Neuronal stem cell (in vitro differentiated cells): ENCODE results near the gene GMPR.

Experiments used
- DNase-seq: peaks from one replicate; pipeline ENCODE4 v3.0.0-alpha.2; 2013; ENCODE audit warnings: low spot score
- H2AFZ ChIP-seq: one replicate; pipeline ENCODE4 v1.6.1; 2013; ENCODE audit warnings: mild to moderate bottlenecking, low read length, inconsistent platforms
- H2AK5ac ChIP-seq: 2 replicates; pipeline ENCODE4 v1.6.1; 2013; ENCODE audit warnings: low read depth, mild to moderate bottlenecking, inconsistent platforms, low read length, moderate library complexity, mixed read lengths
- H2BK120ac ChIP-seq: 2 replicates; pipeline ENCODE4 v1.6.1; 2013; ENCODE audit warnings: low read depth, mild to moderate bottlenecking, inconsistent platforms, low read length, moderate library complexity, mixed read lengths
- H2BK12ac ChIP-seq: one replicate; pipeline ENCODE4 v1.6.1; 2013; ENCODE audit warnings: low read length, inconsistent platforms
- H2BK15ac ChIP-seq: 2 replicates; pipeline ENCODE4 v1.6.1; 2013; ENCODE audit warnings: mild to moderate bottlenecking, low read length, inconsistent platforms, mixed read lengths
- H2BK5ac ChIP-seq: one replicate; pipeline ENCODE4 v1.6.1; 2013; ENCODE audit warnings: inconsistent platforms, mild to moderate bottlenecking, low read length, moderate library complexity
- H3K14ac ChIP-seq: one replicate; pipeline ENCODE4 v1.6.1; 2013; ENCODE audit warnings: low read length, inconsistent platforms
- H3K18ac ChIP-seq: 2 replicates; pipeline ENCODE4 v1.6.1; 2013; ENCODE audit warnings: low read length, inconsistent platforms
- H3K23ac ChIP-seq: 2 replicates; pipeline ENCODE4 v1.6.1; 2013; ENCODE audit warnings: low read depth, mild to moderate bottlenecking, mixed read lengths, low read length, inconsistent platforms; ENCODE audit not compliant: poor library complexity
- H3K27ac ChIP-seq: replicated peaks from 3 replicates; pipeline ENCODE4 v1.5.1; 2013; ENCODE audit warnings: low read length, inconsistent platforms
- H3K27me3 ChIP-seq, 3 experiments: 2 replicates each; pipeline ENCODE4 v1.6.1; 2013; ENCODE audit warnings: low read length in 3 of 3, mild to moderate bottlenecking in 2 of 3, inconsistent platforms in 1 of 3, low read depth in 1 of 3, mixed read lengths in 1 of 3, moderate library complexity in 1 of 3; ENCODE audit not compliant: control insufficient read depth in 3 of 3, insufficient read depth in 3 of 3
- H3K36me3 ChIP-seq, 2 donors: replicated peaks in 1 of 2; 2 replicates each; pipeline ENCODE4 v1.6.1; 2013; ENCODE audit warnings: low read length in 2 of 2; ENCODE audit not compliant: control insufficient read depth in 2 of 2, insufficient read depth in 2 of 2
- H3K4ac ChIP-seq: 2 replicates; pipeline ENCODE4 v1.6.1; 2013; ENCODE audit warnings: inconsistent platforms, mild to moderate bottlenecking, low read length, moderate library complexity
- H3K4me1 ChIP-seq, 2 donors: 1 replicate in 1 of 2; 2 replicates in 1 of 2; pipeline ENCODE4 v1.6.1; 2013; ENCODE audit warnings: low read length in 2 of 2, low read depth in 1 of 2; ENCODE audit not compliant: control insufficient read depth in 2 of 2, insufficient read depth in 1 of 2
- H3K4me2 ChIP-seq: one replicate; pipeline ENCODE4 v1.6.1; 2013; ENCODE audit warnings: mild to moderate bottlenecking, low read length, inconsistent platforms; ENCODE audit not compliant: insufficient read depth, poor library complexity, severe bottlenecking
- H3K4me3 ChIP-seq, 2 donors: 2 replicates each; pipeline ENCODE4 v1.5.1; 2013; ENCODE audit warnings: low read length in 2 of 2, mild to moderate bottlenecking in 2 of 2, inconsistent platforms in 1 of 2, moderate library complexity in 1 of 2
- H3K79me1 ChIP-seq: one replicate; pipeline ENCODE4 v1.6.1; 2013; ENCODE audit warnings: low read depth, mild to moderate bottlenecking, inconsistent platforms, low read length, moderate library complexity
- H3K9ac ChIP-seq: one replicate; pipeline ENCODE4 v1.6.1; 2013; ENCODE audit warnings: mild to moderate bottlenecking, low read depth, low read length, inconsistent platforms; ENCODE audit not compliant: poor library complexity
- H3K9me3 ChIP-seq, 2 donors: replicated peaks in 1 of 2; 2 replicates each; pipeline versions ENCODE3 to v1.6.1; 2013; ENCODE audit warnings: low read length in 2 of 2, mild to moderate bottlenecking in 2 of 2, inconsistent platforms in 1 of 2, low read depth in 1 of 2, mixed read lengths in 1 of 2, moderate library complexity in 1 of 2; ENCODE audit not compliant: control insufficient read depth in 2 of 2, insufficient read depth in 1 of 2
- H4K8ac ChIP-seq: one replicate; pipeline ENCODE4 v1.6.1; 2013; ENCODE audit warnings: low read depth, mild to moderate bottlenecking, inconsistent platforms, low read length, moderate library complexity
- H4K91ac ChIP-seq: one replicate; pipeline ENCODE4 v1.6.1; 2013; ENCODE audit warnings: low read length, low read depth, mild to moderate bottlenecking, inconsistent platforms; ENCODE audit not compliant: poor library complexity
- WGBS, 2 donors: extraction: QIAGEN DNeasy Blood & Tissue Kit; methylation state at CpG; one replicate each; pipeline ENCODE4 v1.1.7; 2013; ENCODE audit warnings: missing lambda C conversion rate in 2 of 2, mixed read lengths in 1 of 2; ENCODE audit not compliant: insufficient read length in 2 of 2, insufficient replicate concordance in 1 of 2; ENCODE audit errors: extremely low coverage in 2 of 2; 5-methylcytosine and 5-hydroxymethylcytosine counted together

GMPR gene

DNA sequence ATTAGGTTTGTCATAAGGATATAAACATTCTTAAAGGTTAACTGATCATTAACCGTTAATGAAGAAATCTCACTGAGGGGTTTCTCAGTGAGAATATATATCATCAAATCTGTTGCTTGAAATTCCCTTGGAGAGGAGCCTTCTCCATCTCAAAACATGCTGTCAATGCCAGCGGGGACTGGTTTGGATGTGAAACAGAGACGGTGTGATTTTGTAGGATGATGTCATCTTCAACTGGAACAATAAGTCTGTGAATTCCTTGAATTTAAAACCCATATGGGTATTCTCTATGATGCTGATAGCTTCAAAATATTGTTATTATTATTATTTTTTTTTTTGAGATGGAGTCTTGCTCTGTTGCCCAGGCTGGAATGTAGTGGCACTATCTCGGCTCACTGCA lies 75.9 kb downstream of the GMPR start:
- H2BK15ac ChIP-seq, result no peak overlapping the region
- H4K8ac ChIP-seq, result no peak overlapping the region
- H3K79me1 ChIP-seq, result peaks cover 1% of the 10 kb centered on the region
- WGBS, 2 donors, result no CpG with 5 or more reads among the region's 4 CpGs
- H3K27me3 ChIP-seq, result no peaks in the 10 kb centered on the region
- no peak overlapping the region for H2BK12ac ChIP-seq
- H3K4ac ChIP-seq, result no peak overlapping the region
- no peak overlapping the region for H3K4me2 ChIP-seq
- H3K9ac ChIP-seq, result no peak overlapping the region
- H3K27ac ChIP-seq, result no peak overlapping the region
- H3K23ac ChIP-seq, result no peak overlapping the region
- no peaks in the 10 kb centered on the region for H3K9me3 ChIP-seq
- H2AK5ac ChIP-seq, result no peak overlapping the region
- no peak for DNase-seq
- no peaks in the 10 kb centered on the region for H3K36me3 ChIP-seq
- H3K4me3 ChIP-seq, result no peak overlapping the region
- H2BK120ac ChIP-seq, result no peak overlapping the region
- no peak overlapping the region for H4K91ac ChIP-seq
- H3K4me1 ChIP-seq, result peaks cover 2 to 3% of the 10 kb centered on the region in 2 donors
- H2AFZ ChIP-seq, result no peak overlapping the region
- H3K18ac ChIP-seq, result no peak overlapping the region
- no peak overlapping the region for H3K14ac ChIP-seq
- H2BK5ac ChIP-seq, result no peak overlapping the region

DNA sequence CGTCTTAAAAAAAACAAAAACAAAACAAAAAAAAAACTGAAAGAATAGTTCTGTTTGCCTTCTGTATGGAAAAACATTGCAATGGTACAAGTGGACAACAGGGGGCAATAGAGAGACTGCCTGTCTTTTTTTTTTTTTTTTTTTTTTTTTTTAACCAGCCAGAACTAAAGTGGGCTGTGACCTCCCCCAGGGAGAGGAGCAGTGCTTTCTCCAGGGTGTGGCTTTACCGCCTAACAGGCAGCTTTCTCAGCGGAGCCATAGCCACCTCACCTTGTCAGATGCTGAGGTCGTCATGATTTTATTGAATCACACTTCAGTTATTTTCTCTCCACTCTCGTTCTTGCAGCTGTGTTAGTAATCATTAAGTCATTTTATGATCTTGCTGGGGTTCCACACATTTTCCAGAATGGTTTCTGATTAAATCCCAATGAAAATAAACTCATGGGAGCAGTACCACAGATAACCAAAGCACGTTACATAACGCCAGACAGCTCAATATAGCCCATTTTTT lies 78.4 kb downstream of the GMPR start:
- H2AFZ ChIP-seq, result no peak overlapping the region
- no peak overlapping the region for H3K27ac ChIP-seq
- no peaks in the 10 kb centered on the region for H3K36me3 ChIP-seq
- no peak overlapping the region for H3K4ac ChIP-seq
- H2AK5ac ChIP-seq, result no peak overlapping the region
- no CpG with 5 or more reads among the region's 7 CpGs for WGBS, 2 donors
- no peak overlapping the region for H3K9ac ChIP-seq
- peaks cover 1% of the 10 kb centered on the region for H3K79me1 ChIP-seq
- no peak overlapping the region for H3K23ac ChIP-seq
- no peak overlapping the region for H2BK15ac ChIP-seq
- peaks cover 11% of the 10 kb centered on the region in 2 donors for H3K4me1 ChIP-seq
- no peaks in the 10 kb centered on the region for H3K9me3 ChIP-seq
- H3K27me3 ChIP-seq, result no peaks in the 10 kb centered on the region
- H2BK120ac ChIP-seq, result no peak overlapping the region
- no peak overlapping the region for H3K14ac ChIP-seq
- no peak overlapping the region for H4K8ac ChIP-seq
- H2BK5ac ChIP-seq, result no peak overlapping the region
- no peak overlapping the region for H3K4me3 ChIP-seq
- H3K4me2 ChIP-seq, result no peak overlapping the region
- H2BK12ac ChIP-seq, result no peak overlapping the region
- no peak overlapping the region for H3K18ac ChIP-seq
- DNase-seq, result no peak
- H4K91ac ChIP-seq, result no peak overlapping the region

GRCh38 chr6:16318538-16318937 lies 80.2 kb downstream of the GMPR start:
- peak overlapping the region; percentile 87 for H3K18ac ChIP-seq
- no CpG with 5 or more reads among the region's 6 CpGs for WGBS, 2 donors
- H4K8ac ChIP-seq, result no peak overlapping the region
- H2AFZ ChIP-seq, result no peak overlapping the region
- no peak overlapping the region for H2BK12ac ChIP-seq
- no peak overlapping the region for H2BK15ac ChIP-seq
- no peak overlapping the region for H2BK5ac ChIP-seq
- H3K27ac ChIP-seq, result no peak overlapping the region
- no peak overlapping the region for H3K23ac ChIP-seq
- no peak overlapping the region for H4K91ac ChIP-seq
- no peak overlapping the region for H3K4ac ChIP-seq
- no peaks in the 10 kb centered on the region for H3K36me3 ChIP-seq
- no peak overlapping the region for H3K4me2 ChIP-seq
- H2BK120ac ChIP-seq, result no peak overlapping the region
- H3K9ac ChIP-seq, result no peak overlapping the region
- peak overlapping the region in 1 of 2 donors; percentile 51 for H3K4me3 ChIP-seq
- no peaks in the 10 kb centered on the region for H3K9me3 ChIP-seq
- peaks cover 1% of the 10 kb centered on the region for H3K79me1 ChIP-seq
- H3K4me1 ChIP-seq, result peaks cover 14 to 20% of the 10 kb centered on the region in 2 donors
- no peaks in the 10 kb centered on the region for H3K27me3 ChIP-seq
- no peak overlapping the region for H2AK5ac ChIP-seq
- no peak overlapping the region for H3K14ac ChIP-seq
- DNase-seq, result no peak

DNA sequence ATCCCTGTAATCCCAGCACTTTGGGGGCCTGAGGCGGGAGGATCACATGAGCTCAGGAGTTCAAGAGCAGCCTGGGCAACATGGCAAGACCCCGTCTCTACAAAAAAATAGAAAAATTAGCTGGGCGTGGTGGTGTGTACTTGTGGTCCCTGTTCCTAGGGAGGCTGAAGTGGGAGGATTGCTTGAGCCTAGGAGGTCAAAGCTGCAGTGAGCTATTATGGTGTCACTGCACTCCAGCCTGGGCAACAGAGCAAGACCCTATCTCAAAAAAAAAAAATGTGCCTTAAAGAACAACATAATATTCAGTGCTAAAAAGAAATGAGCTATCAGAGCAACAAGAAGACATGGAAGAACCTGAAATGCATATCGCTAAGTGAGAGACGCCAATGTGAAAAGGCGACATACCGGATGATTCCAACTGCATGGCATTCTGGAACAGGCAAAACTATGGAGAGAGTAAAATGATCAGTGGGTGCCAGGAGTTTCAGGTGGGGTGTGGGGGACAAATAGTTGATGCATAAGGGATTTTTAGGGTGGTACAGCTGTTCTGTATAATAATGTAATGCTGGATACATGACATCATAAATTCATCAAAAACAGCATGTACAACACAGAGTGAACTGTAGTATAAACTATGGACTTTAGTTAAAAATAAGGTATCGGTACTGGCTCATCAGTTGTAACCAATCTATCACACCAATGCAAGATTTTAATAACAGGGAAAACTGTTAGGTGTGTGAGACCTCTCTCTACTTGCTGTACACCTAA lies 80.8 kb downstream of the GMPR start:
- WGBS, 2 donors, result no CpG with 5 or more reads among the region's 8 CpGs
- H3K79me1 ChIP-seq, result peaks cover 1% of the 10 kb centered on the region
- H3K4me2 ChIP-seq, result no peak overlapping the region
- no peak overlapping the region for H2BK12ac ChIP-seq
- no peak for DNase-seq
- no peaks in the 10 kb centered on the region for H3K27me3 ChIP-seq
- peaks cover 14 to 21% of the 10 kb centered on the region in 2 donors for H3K4me1 ChIP-seq
- no peak overlapping the region for H3K9ac ChIP-seq
- no peaks in the 10 kb centered on the region for H3K36me3 ChIP-seq
- no peak overlapping the region for H2BK15ac ChIP-seq
- H3K27ac ChIP-seq, result no peak overlapping the region
- H2AFZ ChIP-seq, result no peak overlapping the region
- no peak overlapping the region for H2BK5ac ChIP-seq
- H2AK5ac ChIP-seq, result no peak overlapping the region
- no peak overlapping the region for H4K8ac ChIP-seq
- H3K23ac ChIP-seq, result no peak overlapping the region
- H3K4me3 ChIP-seq, result no peak overlapping the region
- H3K18ac ChIP-seq, result no peak overlapping the region
- no peaks in the 10 kb centered on the region for H3K9me3 ChIP-seq
- no peak overlapping the region for H4K91ac ChIP-seq
- H3K14ac ChIP-seq, result no peak overlapping the region
- no peak overlapping the region for H2BK120ac ChIP-seq
- H3K4ac ChIP-seq, result no peak overlapping the region
